OCI-LY3 (cell line): ENCODE results near the gene LNX1.

ENCODE experiments used
- CTCF ChIP-seq: fragments of 200-600, 300-600 bp; sonication (generic); IDR thresholded peaks from 2 replicates; pipeline ENCODE4 v1.5.1; 2014; ENCODE audit warnings: antibody characterized with exemption, low read length, low read depth
- EZH2phosphoT487 ChIP-seq: fragments of 200-600 bp; shearing (Covaris generic); IDR thresholded peaks from 2 replicates; pipeline ENCODE4 v1.6.1; 2018; ENCODE audit warnings: antibody characterized with exemption, mixed run types, low read depth

- TF ChIP-seq CTCF (0 out of 2 replicates have a peak, but pooled peaks have one; percentile 9), EZH2phosphoT487 (no peak)
Measured at GRCh38 chr4:53505947-53506346, 85.3 kb downstream of the LNX1 start.
